ENCODE data around the gene EOLA1. TPM values are rescaled to one million over a fixed set of nuclear protein-coding genes. Genes with fewer than 3 reads are reported as not detected.

Gene EOLA1
- total RNA-seq, 1 experiment from 2014 or later: 9.0 TPM

GRCh38 chrX:149569770-149570169 lies 29.0 kb downstream of the EOLA1 start:
- no peak overlapping the region for H3K4me2 ChIP-seq (ENCODE audit: low read length)
- no peaks in the 10 kb centered on the region for H3K9me2 ChIP-seq (ENCODE audit: insufficient read depth)
- H3K4me1 ChIP-seq (ENCODE audit: control insufficient read depth in 1 of 2, insufficient read depth in 2 of 2, low read length in 2 of 2): no peaks in the 10 kb centered on the region
- H3K27me3 ChIP-seq (ENCODE audit: insufficient read depth, low read length): no peaks in the 10 kb centered on the region
- no peak overlapping the region for H2AFZ ChIP-seq (ENCODE audit: low read depth, low read length, poor library complexity, severe bottlenecking)
- no peak overlapping the region for H3K4me3 ChIP-seq (replicated peaks in 1 of 2; ENCODE audit: low read depth in 1 of 2, low read length in 2 of 2)
- H3K27ac ChIP-seq (ENCODE audit: low read depth, low read length): no peak overlapping the region
- RAD21 ChIA-PET (ENCODE audit: low non-redundant PET in 1 of 2, low total read pairs in 2 of 2, uncharacterized antibody in 2 of 2, unreplicated experiment in 2 of 2): no interaction called here
- CTCF ChIA-PET: no interaction called here
- TF ChIP-seq ZNF274 (IDR thresholded peaks at IDR 0.05; ENCODE audit: low read depth, low read length): no peak
- TF ChIP-seq FOSL1 (IDR thresholded peaks at IDR 0.05; ENCODE audit: low read depth): no peak
- no peak for TF ChIP-seq CEBPB (IDR thresholded peaks at IDR 0.05; ENCODE audit: low read depth)
- no peak for TF ChIP-seq POLR2AphosphoS5 (IDR thresholded peaks at IDR 0.05; ENCODE audit: low read depth, low read length)
- no peak for TF ChIP-seq EGR1 (IDR thresholded peaks at IDR 0.05; ENCODE audit: low read depth)
- no peak for TF ChIP-seq POLR2A (IDR thresholded peaks at IDR 0.05; ENCODE audit: borderline replicate concordance, extremely low read depth, insufficient read depth, insufficient read length)
- no peak for TF ChIP-seq TCF7L2 (IDR thresholded peaks at IDR 0.05; ENCODE audit: borderline replicate concordance, extremely low read depth, insufficient read depth, insufficient read length)
- TF ChIP-seq JUND (IDR thresholded peaks at IDR 0.05): no peak
- TF ChIP-seq, protein P1, sequence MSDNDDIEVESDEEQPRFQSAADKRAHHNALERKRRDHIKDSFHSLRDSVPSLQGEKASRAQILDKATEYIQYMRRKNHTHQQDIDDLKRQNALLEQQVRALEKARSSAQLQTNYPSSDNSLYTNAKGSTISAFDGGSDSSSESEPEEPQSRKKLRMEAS (IDR thresholded peaks at IDR 0.05): no peak
- no peak overlapping the region for H3K9ac ChIP-seq (ENCODE audit: low read length)
- H4K20me1 ChIP-seq (ENCODE audit: insufficient read depth): no peaks in the 10 kb centered on the region
- H3K36me3 ChIP-seq (ENCODE audit: control insufficient read depth in 1 of 2, insufficient read depth in 2 of 2, low read length in 2 of 2): no peaks in the 10 kb centered on the region
- ATAC-seq (no peak), DNase-seq (ENCODE audit: low read depth, low spot score) (no peak)
- POLR2A ChIA-PET: no interaction called here
- BruUV-seq (replicated peaks): no TSS peak
- H3K79me2 ChIP-seq (ENCODE audit: insufficient read depth, low read length): no peaks in the 10 kb centered on the region
- intact Hi-C loops (cut with micrococcal nuclease): no loop called here
- H3K9me3 ChIP-seq (ENCODE audit: control insufficient read depth in 1 of 2, insufficient read depth in 1 of 2, low read depth in 1 of 2, low read length in 2 of 2): no peaks in the 10 kb centered on the region

DNA sequence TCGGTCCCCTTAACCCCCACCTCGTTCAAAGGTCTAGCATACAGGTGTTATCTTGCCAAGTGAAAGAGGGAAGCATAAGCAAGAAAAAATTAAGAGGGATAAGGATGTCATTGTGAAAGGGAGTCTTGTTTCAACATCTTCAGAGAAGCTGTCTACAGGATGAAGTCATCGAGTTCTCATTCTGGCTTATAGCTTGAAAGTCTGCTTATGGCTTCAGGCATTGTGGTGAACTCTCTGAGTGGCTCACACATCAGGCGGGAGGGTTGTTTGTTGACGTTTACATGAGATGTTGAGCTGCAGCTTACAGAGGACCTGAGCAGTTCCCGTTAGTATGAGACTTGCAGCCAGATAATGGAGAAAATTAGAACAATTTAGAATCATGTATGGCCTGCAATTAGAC lies 29.9 kb downstream of the EOLA1 start:
- no peaks in the 10 kb centered on the region for H3K36me3 ChIP-seq (ENCODE audit: control insufficient read depth in 1 of 2, insufficient read depth in 2 of 2, low read length in 2 of 2)
- CTCF ChIA-PET: no interaction called here
- H3K27ac ChIP-seq (ENCODE audit: low read depth, low read length): no peak overlapping the region
- H3K4me2 ChIP-seq (ENCODE audit: low read length): no peak overlapping the region
- TF ChIP-seq RAD21 (IDR thresholded peaks at IDR 0.05; ENCODE audit: low read depth) (no peak), SIN3A (IDR thresholded peaks at IDR 0.05; ENCODE audit: low read depth) (no peak), ELF1 (IDR thresholded peaks at IDR 0.05; ENCODE audit: borderline replicate concordance, low read depth) (no peak), ZNF274 (IDR thresholded peaks at IDR 0.05; ENCODE audit: low read depth, low read length) (no peak)
- TF ChIP-seq, protein P1 (IDR thresholded peaks at IDR 0.05): no peak
- no peak for DNase-seq (ENCODE audit: low read depth, low spot score)
- intact Hi-C loops (cut with micrococcal nuclease): no loop called here
- no peak overlapping the region for H2AFZ ChIP-seq (ENCODE audit: low read depth, low read length, poor library complexity, severe bottlenecking)
- no peaks in the 10 kb centered on the region for H3K27me3 ChIP-seq (ENCODE audit: insufficient read depth, low read length)
- H3K9me3 ChIP-seq (ENCODE audit: control insufficient read depth in 1 of 2, insufficient read depth in 1 of 2, low read depth in 1 of 2, low read length in 2 of 2): no peaks in the 10 kb centered on the region
- no peaks in the 10 kb centered on the region for H3K79me2 ChIP-seq (ENCODE audit: insufficient read depth, low read length)
- no peak for ATAC-seq
- no peaks in the 10 kb centered on the region for H3K4me1 ChIP-seq (ENCODE audit: control insufficient read depth in 1 of 2, insufficient read depth in 2 of 2, low read length in 2 of 2)
- RAD21 ChIA-PET (ENCODE audit: low non-redundant PET in 1 of 2, low total read pairs in 2 of 2, uncharacterized antibody in 2 of 2, unreplicated experiment in 2 of 2): no interaction called here
- no peak overlapping the region for H3K9ac ChIP-seq (ENCODE audit: low read length)
- H4K20me1 ChIP-seq (ENCODE audit: insufficient read depth): no peaks in the 10 kb centered on the region
- POLR2A ChIA-PET: no interaction called here
- BruUV-seq (replicated peaks): no TSS peak
- H3K9me2 ChIP-seq (ENCODE audit: insufficient read depth): no peaks in the 10 kb centered on the region
- H3K4me3 ChIP-seq (replicated peaks in 1 of 2; ENCODE audit: low read depth in 1 of 2, low read length in 2 of 2): no peak overlapping the region
